NCI-H2171 (cell line): ENCODE measurements around the gene C1orf21.
"Not testable (repeated sequence)": the region's sequence is repeated elsewhere in the genome, so short reads cannot be mapped to it uniquely, and the experiment has no call there.

Experiments
- DNase-seq: peaks from one replicate; lab custom pipeline; 2025; lab: John Stamatoyannopoulos, UW

Gene C1orf21

GRCh38 chr1:184604152-184604900 lies 217.5 kb downstream of the C1orf21 start:
- DNase-seq, result no peak

- DNase-seq, result no peak
These were observed 219.1 kb downstream of the C1orf21 start for GRCh38 chr1:184605941-184606340.

GRCh38 chr1:184606786-184607185 lies 220.0 kb downstream of the C1orf21 start:
- DNase-seq, result no peak

GRCh38 chr1:184608581-184608980 lies 221.8 kb downstream of the C1orf21 start:
- no peak for DNase-seq

- DNase-seq, result no peak
These were observed 222.2 kb downstream of the C1orf21 start for GRCh38 chr1:184608990-184609389.

GRCh38 chr1:184610876-184611595 lies 224.2 kb downstream of the C1orf21 start:
- peak; percentile 52 for DNase-seq

GRCh38 chr1:184612229-184612628 lies 225.4 kb downstream of the C1orf21 start:
- not testable (repeated sequence) for DNase-seq

GRCh38 chr1:184614667-184615066 lies 227.8 kb downstream of the C1orf21 start:
- no peak for DNase-seq

- DNase-seq, result no peak
These were observed 228.5 kb downstream of the C1orf21 start for GRCh38 chr1:184615301-184615700.

GRCh38 chr1:184616504-184616903 lies 229.7 kb downstream of the C1orf21 start:
- no peak for DNase-seq

- no peak for DNase-seq
These were observed 230.7 kb downstream of the C1orf21 start for GRCh38 chr1:184617433-184618029.

- DNase-seq, result no peak
These were observed 232.0 kb downstream of the C1orf21 start for GRCh38 chr1:184618851-184619250.

GRCh38 chr1:184620469-184620868 lies 233.6 kb downstream of the C1orf21 start:
- no peak for DNase-seq

GRCh38 chr1:184621260-184621659 lies 234.4 kb downstream of the C1orf21 start:
- no peak for DNase-seq

- DNase-seq, result no peak
These were observed 235.5 kb downstream of the C1orf21 start for GRCh38 chr1:184622136-184622823.

- no peak for DNase-seq
These were observed 236.6 kb downstream of the C1orf21 start for GRCh38 chr1:184623404-184623803.

GRCh38 chr1:184624051-184624450 lies 237.2 kb downstream of the C1orf21 start:
- no peak for DNase-seq

GRCh38 chr1:184624626-184625025 lies 237.8 kb downstream of the C1orf21 start:
- DNase-seq, result no peak

GRCh38 chr1:184625271-184625670 lies 238.4 kb downstream of the C1orf21 start:
- DNase-seq, result no peak

- DNase-seq, result no peak
These were observed 239.5 kb downstream of the C1orf21 start for GRCh38 chr1:184626076-184627006.

GRCh38 chr1:184627007-184627341 lies 240.1 kb downstream of the C1orf21 start:
- no peak for DNase-seq
